Cardiac fibroblast (primary cell): ENCODE data around the gene KANSL3.
"Not testable (repeated sequence)": the region's sequence is repeated elsewhere in the genome, so short reads cannot be mapped to it uniquely, and the experiment has no call there.

Experiments used
- DNase-seq, 2 donors: peaks; one replicate each; pipeline versions ENCODE4 v3.0.0 to v3.0.0-alpha.2; 2010; ENCODE audit warnings: low read depth in 2 of 2
- H3K4me3 ChIP-seq, 2 donors: replicated peaks in 1 of 2; 1 replicate in 1 of 2; 2 replicates in 1 of 2; pipeline ENCODE4 v1.5.1; 2011; ENCODE audit warnings: low read depth in 2 of 2, low read length in 2 of 2, mild to moderate bottlenecking in 2 of 2, moderate library complexity in 1 of 2
- TF ChIP-seq, protein P1 (sequence below): IDR thresholded peaks from one replicate; pipeline ENCODE4 v1.5.1; 2011; ENCODE audit warnings: low read depth, mild to moderate bottlenecking, low read length, inconsistent platforms

The KANSL3 gene

DNA sequence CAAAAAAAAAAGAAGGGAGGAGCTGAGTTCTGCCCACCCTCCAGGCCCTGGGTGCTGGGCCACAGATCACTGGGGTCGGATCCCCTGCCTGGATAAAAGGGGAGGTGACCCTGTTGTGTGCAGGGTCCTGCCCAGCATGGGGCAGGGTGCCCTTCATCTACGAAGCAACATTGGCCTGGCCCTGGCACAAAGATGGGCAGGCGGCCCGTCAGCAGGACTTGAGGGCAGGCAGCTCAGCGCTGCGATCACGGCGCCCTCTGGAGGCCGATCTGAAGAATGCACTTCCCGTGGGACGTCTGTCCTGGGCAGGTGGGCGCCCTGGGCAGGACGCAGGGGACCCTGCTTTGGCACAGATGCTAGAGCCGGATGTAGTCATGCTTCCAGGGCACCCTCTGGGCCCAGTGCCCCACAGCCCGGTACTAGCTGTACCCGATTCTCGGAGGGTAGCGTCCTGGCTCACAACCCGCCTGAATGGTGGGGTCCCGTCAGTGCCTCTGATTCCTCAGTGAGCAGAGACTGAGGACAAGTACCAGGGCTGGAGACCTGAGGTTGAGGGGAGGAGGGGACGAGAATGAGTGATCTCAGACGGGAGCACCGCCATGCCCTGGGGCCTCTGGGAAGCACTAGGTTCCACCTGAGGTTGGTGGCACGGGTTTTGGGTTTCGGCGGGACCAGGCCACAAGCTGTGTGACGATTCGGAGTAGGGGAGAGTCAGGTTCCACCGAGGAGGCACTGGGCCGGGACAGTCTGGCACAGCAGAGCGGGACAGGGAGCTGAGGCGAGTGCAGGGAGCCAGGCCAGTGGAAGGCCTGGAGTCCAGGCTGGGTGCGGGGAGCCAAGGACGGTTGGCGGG, 83.6 kb downstream of the KANSL3 start:
- TF ChIP-seq, protein P1, sequence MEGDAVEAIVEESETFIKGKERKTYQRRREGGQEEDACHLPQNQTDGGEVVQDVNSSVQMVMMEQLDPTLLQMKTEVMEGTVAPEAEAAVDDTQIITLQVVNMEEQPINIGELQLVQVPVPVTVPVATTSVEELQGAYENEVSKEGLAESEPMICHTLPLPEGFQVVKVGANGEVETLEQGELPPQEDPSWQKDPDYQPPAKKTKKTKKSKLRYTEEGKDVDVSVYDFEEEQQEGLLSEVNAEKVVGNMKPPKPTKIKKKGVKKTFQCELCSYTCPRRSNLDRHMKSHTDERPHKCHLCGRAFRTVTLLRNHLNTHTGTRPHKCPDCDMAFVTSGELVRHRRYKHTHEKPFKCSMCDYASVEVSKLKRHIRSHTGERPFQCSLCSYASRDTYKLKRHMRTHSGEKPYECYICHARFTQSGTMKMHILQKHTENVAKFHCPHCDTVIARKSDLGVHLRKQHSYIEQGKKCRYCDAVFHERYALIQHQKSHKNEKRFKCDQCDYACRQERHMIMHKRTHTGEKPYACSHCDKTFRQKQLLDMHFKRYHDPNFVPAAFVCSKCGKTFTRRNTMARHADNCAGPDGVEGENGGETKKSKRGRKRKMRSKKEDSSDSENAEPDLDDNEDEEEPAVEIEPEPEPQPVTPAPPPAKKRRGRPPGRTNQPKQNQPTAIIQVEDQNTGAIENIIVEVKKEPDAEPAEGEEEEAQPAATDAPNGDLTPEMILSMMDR = peak; percentile 93
- DNase-seq = peak; percentile 62 to 75
- no peak overlapping the region for H3K4me3 ChIP-seq

DNA sequence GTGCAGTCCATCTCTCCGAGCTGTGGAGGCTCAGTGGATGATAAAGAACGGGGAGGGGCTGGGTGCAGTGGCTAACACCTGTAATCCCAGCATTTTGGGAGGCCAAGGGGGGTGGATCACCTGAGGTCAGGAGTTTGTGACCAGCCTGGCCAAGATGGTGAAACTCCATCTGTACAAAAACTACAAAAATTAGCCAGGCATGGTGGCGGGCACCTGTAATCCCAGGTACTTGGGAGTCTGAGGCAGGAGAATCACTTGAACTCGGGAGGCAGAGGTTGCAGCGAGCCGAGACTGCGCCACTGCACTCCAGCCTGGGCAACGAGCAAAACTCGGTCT, 84.2 kb downstream of the KANSL3 start:
- not testable (repeated sequence) for DNase-seq, H3K4me3 ChIP-seq

DNA sequence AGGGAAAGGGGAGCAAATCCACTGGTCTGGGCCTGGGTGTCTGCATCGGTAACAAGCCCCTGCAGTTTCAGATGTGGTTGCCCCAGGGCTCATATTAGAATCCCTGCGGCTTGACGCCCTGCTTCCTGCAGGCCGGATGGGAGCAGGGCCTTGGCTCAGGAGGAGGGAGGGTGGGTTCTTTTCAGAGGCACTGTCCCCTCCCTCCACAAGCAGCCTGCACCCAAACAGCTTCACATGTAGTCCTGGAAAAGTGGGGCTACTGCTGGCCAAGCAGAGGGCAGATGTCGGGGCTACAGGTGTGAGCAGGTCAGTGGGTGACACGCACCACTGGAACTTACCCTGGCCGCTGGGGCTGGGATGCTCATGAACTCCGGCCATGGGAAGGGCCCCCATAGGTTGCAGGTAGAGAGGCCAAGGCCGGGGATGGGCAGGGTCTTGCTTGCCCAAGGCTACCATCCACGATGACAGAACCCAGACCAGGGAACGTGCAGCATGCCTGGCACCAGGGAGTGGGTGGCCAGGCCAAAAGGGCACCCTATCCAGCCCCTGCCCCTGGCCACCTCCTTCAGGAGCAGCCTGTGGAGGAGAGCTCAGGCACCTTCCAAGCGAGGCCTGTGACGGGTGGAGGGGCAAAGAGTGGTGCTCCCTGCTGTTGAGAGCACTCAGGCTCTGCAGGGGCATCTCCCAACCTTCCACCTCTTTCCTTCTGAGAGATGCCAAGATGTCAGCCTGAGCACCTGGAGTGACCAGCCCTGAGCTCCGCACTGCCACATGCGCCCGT, 84.7 kb downstream of the KANSL3 start:
- DNase-seq = no peak
- no peak overlapping the region for H3K4me3 ChIP-seq
- TF ChIP-seq, protein P1 = no peak

DNA sequence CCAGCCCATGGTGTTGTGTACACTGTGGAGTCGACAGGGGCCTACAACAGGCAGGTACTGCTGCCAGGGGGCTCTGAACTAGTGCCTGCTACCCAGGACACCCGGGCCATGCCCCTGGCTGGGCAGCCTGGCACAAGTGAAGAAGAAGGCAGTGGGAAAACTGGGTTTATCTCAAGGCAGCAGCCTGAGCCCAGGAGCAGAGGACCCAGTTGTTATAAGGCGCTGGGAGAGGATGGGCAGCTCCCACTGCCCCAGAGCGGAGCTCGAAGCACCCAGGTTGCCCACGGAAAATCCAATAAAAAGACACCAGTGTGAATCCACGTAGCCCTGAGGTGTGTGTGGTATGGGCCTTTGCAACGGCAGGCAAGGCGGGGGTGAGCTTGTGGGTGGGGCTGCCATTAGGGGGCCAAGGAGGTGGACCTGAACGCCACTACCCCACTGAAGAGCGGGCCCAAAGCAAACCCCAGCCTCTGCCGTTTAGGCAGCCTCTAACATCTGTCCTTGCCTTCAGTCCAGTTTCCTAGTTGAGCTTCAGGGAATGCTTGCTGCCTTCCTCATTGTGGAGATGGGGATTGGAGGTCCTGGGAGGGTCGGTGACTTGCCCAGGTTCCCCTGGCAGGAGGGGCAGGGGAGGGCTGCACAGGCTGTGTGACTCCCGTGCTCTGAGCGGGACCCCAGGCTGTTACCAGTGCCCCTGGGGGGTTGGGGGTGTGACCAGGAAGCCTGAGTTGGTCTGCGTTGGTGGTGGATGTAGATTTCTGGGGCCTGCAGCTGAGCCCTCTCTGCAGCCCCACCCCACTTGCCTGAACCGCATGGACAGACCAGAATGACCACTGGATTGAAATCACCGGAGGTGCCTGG, 85.6 kb downstream of the KANSL3 start:
- no peak overlapping the region for H3K4me3 ChIP-seq
- TF ChIP-seq, protein P1 = no peak
- no peak for DNase-seq

DNA sequence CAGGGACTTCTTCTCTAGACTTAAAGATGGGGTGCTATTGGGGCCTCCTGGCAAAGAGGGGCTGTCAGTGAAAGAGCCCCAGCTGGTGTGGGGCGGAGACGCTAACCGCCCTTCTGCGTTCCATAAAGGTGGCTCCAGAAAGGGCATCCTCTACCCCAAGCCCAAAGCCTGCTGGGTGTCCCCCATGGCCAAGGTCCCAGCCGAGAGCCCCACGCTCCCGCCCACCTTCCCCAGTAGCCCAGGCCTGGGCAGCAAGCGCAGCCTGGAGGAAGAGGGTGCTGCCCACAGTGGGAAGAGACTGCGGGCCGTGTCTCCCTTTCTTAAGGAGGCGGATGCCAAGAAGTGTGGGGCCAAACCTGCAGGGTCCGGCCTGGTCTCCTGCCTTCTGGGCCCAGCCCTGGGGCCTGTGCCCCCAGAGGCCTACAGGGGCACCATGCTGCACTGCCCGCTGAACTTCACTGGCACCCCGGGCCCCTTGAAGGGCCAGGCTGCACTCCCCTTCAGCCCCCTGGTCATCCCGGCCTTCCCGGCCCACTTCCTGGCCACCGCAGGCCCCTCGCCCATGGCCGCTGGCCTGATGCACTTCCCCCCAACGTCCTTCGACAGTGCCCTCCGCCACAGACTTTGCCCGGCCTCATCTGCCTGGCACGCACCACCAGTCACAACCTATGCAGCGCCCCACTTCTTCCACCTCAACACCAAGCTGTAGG, 86.4 kb downstream of the KANSL3 start:
- H3K4me3 ChIP-seq = no peak overlapping the region
- TF ChIP-seq, protein P1 = no peak
- DNase-seq = no peak

DNA sequence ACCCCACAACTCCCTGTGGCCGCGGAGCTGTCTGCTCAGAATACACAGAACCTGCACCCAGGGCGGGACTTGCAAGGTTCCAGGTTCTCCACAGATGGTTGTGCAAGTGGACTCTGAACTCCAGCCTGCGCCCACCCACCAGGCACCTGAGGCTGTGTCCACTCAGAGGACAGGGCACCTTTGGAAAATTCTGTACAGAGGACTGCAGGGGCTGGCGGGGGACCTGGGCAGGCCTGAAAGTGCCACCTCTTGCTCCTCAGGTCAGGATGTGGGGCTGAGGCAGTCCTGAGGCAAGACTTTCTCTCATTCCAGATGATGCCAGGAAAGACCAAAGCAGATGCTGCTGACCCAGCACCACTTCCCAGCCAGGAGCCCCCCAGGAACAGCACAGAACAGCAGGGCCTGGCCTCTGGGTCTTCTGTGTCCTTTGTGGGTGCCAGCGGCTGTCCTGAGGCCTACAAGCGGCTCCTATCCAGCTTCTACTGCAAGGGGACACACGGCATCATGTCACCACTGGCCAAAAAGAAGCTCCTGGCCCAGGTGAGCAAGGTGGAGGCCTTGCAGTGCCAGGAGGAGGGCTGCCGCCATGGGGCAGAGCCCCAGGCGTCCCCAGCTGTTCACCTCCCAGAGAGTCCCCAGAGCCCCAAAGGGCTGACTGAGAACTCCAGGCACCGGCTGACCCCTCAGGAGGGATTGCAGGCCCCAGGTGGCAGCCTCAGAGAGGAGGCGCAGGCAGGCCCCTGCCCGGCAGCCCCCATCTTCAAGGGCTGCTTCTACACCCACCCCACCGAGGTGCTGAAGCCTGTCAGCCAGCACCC, 87.1 kb downstream of the KANSL3 start:
- TF ChIP-seq, protein P1 = no peak
- no peak overlapping the region for H3K4me3 ChIP-seq

More for the DNA sequence above, 87.1 kb downstream of the KANSL3 start:
- no peak for DNase-seq
